ENCODE data around the gene KLB.

KLB gene

DNA sequence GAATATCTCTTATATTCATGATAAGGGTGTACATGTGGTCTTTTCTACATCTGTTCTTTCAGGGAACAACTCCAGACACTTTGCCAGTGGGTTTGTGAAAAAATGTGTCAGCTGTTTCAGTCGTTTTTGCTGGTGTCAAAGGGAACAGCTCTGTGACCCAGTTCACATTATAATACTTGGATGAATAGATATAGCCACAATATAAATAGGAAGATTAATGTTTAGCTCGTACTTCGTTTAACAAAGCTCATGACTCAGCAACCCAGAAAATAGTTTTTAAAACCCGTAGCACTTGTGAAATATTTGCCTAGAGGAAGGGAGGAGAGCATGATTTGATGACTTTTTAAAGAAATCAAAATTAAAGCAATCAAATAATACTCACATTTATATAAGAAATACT lies 60.0 kb downstream of the KLB start:
- Mint-ChIP-seq H3K27me3 (no peaks in the 10 kb centered on the region), H3K36me3 (ENCODE audit: low read depth) (peaks cover 84% of the 10 kb centered on the region), H3K4me3 (no peak overlapping the region), H3K4me1 (ENCODE audit: low read depth) (peaks cover 25% of the 10 kb centered on the region), H3K9me3 (no peaks in the 10 kb centered on the region), H3K27ac (peak overlapping the region; percentile 40)
- no peak for DNase-seq

DNA sequence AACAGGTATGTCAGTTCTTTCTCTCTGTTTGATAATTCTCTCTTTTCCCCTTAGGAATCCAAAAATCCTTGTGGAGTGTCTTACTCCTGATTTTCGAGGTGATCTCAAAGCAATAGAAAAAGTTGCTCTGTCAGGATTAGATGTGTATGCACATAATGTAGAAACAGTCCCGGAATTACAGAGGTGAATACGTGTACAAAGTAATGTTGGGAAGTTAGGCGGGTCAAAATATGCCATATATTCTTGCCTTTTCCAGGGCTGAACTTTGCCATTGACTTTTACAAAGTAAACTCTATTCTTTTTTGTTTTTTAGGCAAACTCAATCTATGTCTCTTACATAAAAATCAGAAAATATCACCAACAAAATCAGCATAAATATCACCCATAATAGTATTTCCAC lies 60.7 kb downstream of the KLB start:
- H3K36me3 Mint-ChIP-seq (ENCODE audit: low read depth) = peaks cover 90% of the 10 kb centered on the region

GRCh38 chr4:39469429-39470077 lies 62.8 kb downstream of the KLB start:
- Mint-ChIP-seq H3K4me1 (ENCODE audit: low read depth) (peaks cover 20% of the 10 kb centered on the region), H3K36me3 (ENCODE audit: low read depth) (peaks cover 85% of the 10 kb centered on the region), H3K27me3 (no peaks in the 10 kb centered on the region), H3K4me3 (no peak overlapping the region), H3K9me3 (no peaks in the 10 kb centered on the region), H3K27ac (peak overlapping the region; percentile 78)
- no peak for DNase-seq

More for the DNA sequence above, 60.7 kb downstream of the KLB start:
- Mint-ChIP-seq H3K9me3 (no peaks in the 10 kb centered on the region), H3K27me3 (no peaks in the 10 kb centered on the region), H3K27ac (no peak overlapping the region), H3K4me3 (no peak overlapping the region), H3K4me1 (ENCODE audit: low read depth) (peaks cover 25% of the 10 kb centered on the region)
- DNase-seq = no peak

GRCh38 chr4:39470402-39470801 lies 63.7 kb downstream of the KLB start:
- Mint-ChIP-seq H3K27ac (no peak overlapping the region), H3K9me3 (no peaks in the 10 kb centered on the region), H3K27me3 (no peaks in the 10 kb centered on the region), H3K4me3 (no peak overlapping the region), H3K4me1 (ENCODE audit: low read depth) (peaks cover 12% of the 10 kb centered on the region), H3K36me3 (ENCODE audit: low read depth) (peaks cover 77% of the 10 kb centered on the region)
- DNase-seq = no peak

- peaks cover 12% of the 10 kb centered on the region for H3K4me1 Mint-ChIP-seq (ENCODE audit: low read depth)
- no peaks in the 10 kb centered on the region for H3K27me3 Mint-ChIP-seq
- no peak overlapping the region for H3K27ac Mint-ChIP-seq
- no peak overlapping the region for H3K4me3 Mint-ChIP-seq
- no peaks in the 10 kb centered on the region for H3K9me3 Mint-ChIP-seq
- no peak for DNase-seq
- H3K36me3 Mint-ChIP-seq (ENCODE audit: low read depth) = peaks cover 76% of the 10 kb centered on the region
Measured at GRCh38 chr4:39472396-39472795, 65.7 kb downstream of the KLB start.

DNA sequence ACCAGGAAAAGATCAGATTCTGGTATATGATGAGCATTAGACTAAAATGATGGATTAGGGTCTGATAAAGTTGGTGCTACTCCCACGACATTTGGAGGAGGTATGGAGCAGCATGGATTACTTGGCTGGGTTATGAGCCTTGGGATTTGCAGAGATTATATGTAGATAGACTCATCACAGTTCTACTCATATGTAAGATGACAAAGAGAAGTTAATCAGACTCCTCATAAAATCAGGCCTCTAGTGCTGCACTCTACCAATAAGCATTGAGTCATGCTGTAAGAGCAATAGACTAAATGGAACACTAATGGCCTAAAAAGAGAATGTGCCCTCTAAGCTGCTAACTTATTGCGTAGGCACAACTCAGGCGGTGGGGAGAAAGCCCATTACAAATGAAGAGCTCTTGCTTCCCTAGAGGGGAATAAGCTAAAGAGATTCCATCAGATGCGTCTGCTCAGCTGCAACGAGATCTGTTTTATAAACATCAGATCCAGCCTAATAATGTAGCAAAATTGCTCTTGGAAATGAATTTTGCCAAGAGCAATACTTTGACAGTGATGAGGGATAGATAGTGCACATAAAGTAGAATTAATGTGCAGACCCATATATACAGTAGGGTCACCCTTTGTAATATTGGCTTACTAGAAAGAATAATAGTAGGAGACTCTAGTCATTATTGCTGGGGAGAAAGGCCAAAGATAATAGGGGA lies 69.6 kb downstream of the KLB start:
- H3K4me3 Mint-ChIP-seq = no peak overlapping the region
- H3K27ac Mint-ChIP-seq = peak overlapping the region; percentile 40
- H3K27me3 Mint-ChIP-seq = no peaks in the 10 kb centered on the region
- DNase-seq = no peak
- no peaks in the 10 kb centered on the region for H3K9me3 Mint-ChIP-seq
- H3K4me1 Mint-ChIP-seq (ENCODE audit: low read depth) = no peaks in the 10 kb centered on the region
- H3K36me3 Mint-ChIP-seq (ENCODE audit: low read depth) = peaks cover 53% of the 10 kb centered on the region

DNA sequence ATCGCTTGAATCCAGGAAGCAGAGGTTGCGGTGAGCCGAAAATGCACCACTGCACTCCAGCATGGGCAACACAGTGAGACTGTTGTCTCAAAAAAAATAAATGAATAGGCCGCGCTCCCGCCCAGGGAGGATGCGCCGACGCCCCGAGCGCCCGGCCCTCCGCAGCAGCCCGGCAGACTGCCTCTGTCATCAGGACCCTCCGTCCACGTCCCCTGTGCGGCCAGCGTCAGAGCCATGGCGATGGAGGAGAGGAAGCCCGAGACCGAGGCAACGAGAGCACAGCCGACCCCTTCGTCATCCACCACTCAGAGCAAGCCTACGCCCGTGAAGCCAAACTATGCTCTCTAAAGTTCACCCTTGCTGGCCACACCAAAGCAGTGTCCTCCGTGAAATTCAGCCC lies 73.5 kb downstream of the KLB start:
- Mint-ChIP-seq H3K27ac (no peak overlapping the region), H3K27me3 (no peaks in the 10 kb centered on the region), H3K4me3 (no peak overlapping the region), H3K36me3 (ENCODE audit: low read depth) (peaks cover 27% of the 10 kb centered on the region), H3K9me3 (peaks cover 7% of the 10 kb centered on the region), H3K4me1 (ENCODE audit: low read depth) (no peaks in the 10 kb centered on the region)
- no peak for DNase-seq

GRCh38 chr4:39480902-39481695 lies 74.4 kb downstream of the KLB start:
- Mint-ChIP-seq H3K27ac (no peak overlapping the region), H3K36me3 (ENCODE audit: low read depth) (peaks cover 22% of the 10 kb centered on the region), H3K27me3 (no peaks in the 10 kb centered on the region), H3K4me1 (ENCODE audit: low read depth) (no peaks in the 10 kb centered on the region), H3K9me3 (peaks cover 7% of the 10 kb centered on the region), H3K4me3 (no peak overlapping the region)
- DNase-seq = no peak

DNA sequence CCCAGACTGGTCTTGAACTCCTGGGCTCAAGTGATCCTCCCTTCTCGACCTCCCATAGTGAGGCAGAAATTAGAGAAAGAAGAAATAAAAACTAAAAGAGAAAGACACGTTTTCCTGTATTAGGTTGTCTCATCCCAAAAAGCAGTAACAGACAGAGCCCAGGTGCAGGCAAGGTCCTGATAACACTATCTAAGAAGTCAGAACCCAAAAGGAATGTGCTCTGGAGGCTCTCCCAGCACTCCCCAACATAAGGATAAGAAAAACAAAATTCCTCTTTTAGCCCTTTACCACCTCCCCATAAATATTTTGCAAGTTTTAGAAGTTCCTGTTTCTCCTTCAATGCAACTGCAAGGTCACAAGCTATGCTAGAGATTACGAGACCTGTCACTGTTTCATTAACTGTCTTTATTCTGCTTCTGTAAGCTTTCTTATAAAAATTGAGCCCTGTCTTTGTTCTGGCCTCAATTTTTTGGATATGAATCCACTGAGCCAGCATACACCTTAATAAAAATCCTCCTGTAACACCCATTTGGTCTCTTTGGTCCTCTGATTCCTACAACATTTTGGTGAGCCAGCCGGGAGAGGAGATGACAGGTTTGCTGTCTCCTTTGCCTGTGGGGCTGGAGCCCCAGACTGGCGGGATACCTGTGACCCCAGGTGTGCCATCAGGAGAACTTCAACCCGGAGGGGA lies 78.0 kb downstream of the KLB start:
- H3K27ac Mint-ChIP-seq = no peak overlapping the region
- no peak for DNase-seq
- no peak overlapping the region for H3K4me3 Mint-ChIP-seq
- H3K4me1 Mint-ChIP-seq (ENCODE audit: low read depth) = no peaks in the 10 kb centered on the region
- H3K27me3 Mint-ChIP-seq = no peaks in the 10 kb centered on the region
- no peaks in the 10 kb centered on the region for H3K36me3 Mint-ChIP-seq (ENCODE audit: low read depth)
- H3K9me3 Mint-ChIP-seq = peaks cover 7% of the 10 kb centered on the region

GRCh38 chr4:39486221-39486804 lies 79.6 kb downstream of the KLB start:
- no peak for DNase-seq

GRCh38 chr4:39490322-39490721 lies 83.6 kb downstream of the KLB start:
- no peaks in the 10 kb centered on the region for H3K9me3 Mint-ChIP-seq
- no peaks in the 10 kb centered on the region for H3K4me1 Mint-ChIP-seq (ENCODE audit: low read depth)
- H3K27ac Mint-ChIP-seq = no peak overlapping the region
- no peaks in the 10 kb centered on the region for H3K36me3 Mint-ChIP-seq (ENCODE audit: low read depth)
- DNase-seq = no peak
- H3K27me3 Mint-ChIP-seq = no peaks in the 10 kb centered on the region
- no peak overlapping the region for H3K4me3 Mint-ChIP-seq

More at GRCh38 chr4:39486221-39486804, 79.6 kb downstream of the KLB start:
- Mint-ChIP-seq H3K4me3 (no peak overlapping the region), H3K4me1 (ENCODE audit: low read depth) (no peaks in the 10 kb centered on the region), H3K9me3 (peaks cover 7% of the 10 kb centered on the region), H3K36me3 (ENCODE audit: low read depth) (no peaks in the 10 kb centered on the region), H3K27me3 (no peaks in the 10 kb centered on the region), H3K27ac (no peak overlapping the region)

DNA sequence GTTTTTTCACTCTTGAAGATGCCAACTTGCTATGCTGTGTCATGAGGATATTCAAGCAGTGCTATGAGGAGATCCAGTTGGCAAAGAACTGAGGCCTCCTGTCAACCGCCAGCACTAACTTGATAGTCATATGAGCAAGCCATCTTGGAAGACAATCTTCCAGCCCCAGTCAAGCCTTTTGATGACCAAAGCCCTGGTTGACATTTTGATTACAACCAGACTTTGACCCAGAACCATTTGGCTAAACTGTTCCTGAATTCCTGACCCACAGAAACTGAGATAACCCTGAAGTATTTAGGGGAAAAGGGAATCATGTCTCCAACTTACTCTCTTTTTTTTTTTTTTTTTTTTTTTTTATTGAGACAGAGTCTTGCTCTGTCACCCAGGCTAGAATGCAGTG lies 87.6 kb downstream of the KLB start:
- no peaks in the 10 kb centered on the region for H3K9me3 Mint-ChIP-seq
- H3K36me3 Mint-ChIP-seq (ENCODE audit: low read depth) = peaks cover 12% of the 10 kb centered on the region
- H3K27ac Mint-ChIP-seq = no peak overlapping the region
- no peak overlapping the region for H3K4me3 Mint-ChIP-seq
- DNase-seq = no peak
- H3K27me3 Mint-ChIP-seq = no peaks in the 10 kb centered on the region
- H3K4me1 Mint-ChIP-seq (ENCODE audit: low read depth) = no peaks in the 10 kb centered on the region

- no peaks in the 10 kb centered on the region for H3K27me3 Mint-ChIP-seq
- H3K4me3 Mint-ChIP-seq = no peak overlapping the region
- no peaks in the 10 kb centered on the region for H3K9me3 Mint-ChIP-seq
- H3K27ac Mint-ChIP-seq = no peak overlapping the region
- no peak for DNase-seq
- peaks cover 16% of the 10 kb centered on the region for H3K36me3 Mint-ChIP-seq (ENCODE audit: low read depth)
- H3K4me1 Mint-ChIP-seq (ENCODE audit: low read depth) = no peaks in the 10 kb centered on the region
Measured at GRCh38 chr4:39495446-39496213, 88.9 kb downstream of the KLB start.
